K562 treated with DMSO at 1 percent for 4 hours (cell line): ENCODE measurements around the gene DCUN1D1. TPM values are rescaled to one million over a fixed set of nuclear protein-coding genes. Genes with fewer than 3 reads are reported as not detected.

Experiments
- total RNA-seq: library from RNA; unstranded; fragments of 300-600 nt; gene quantifications from 2 replicates; pipeline ENCODE4 v1.2.3, GENCODE V29; 2022; ENCODE audit not compliant: insufficient read depth

DCUN1D1 gene
- 9.8 and 12.9 TPM in 2 replicates for total RNA-seq

DNA sequence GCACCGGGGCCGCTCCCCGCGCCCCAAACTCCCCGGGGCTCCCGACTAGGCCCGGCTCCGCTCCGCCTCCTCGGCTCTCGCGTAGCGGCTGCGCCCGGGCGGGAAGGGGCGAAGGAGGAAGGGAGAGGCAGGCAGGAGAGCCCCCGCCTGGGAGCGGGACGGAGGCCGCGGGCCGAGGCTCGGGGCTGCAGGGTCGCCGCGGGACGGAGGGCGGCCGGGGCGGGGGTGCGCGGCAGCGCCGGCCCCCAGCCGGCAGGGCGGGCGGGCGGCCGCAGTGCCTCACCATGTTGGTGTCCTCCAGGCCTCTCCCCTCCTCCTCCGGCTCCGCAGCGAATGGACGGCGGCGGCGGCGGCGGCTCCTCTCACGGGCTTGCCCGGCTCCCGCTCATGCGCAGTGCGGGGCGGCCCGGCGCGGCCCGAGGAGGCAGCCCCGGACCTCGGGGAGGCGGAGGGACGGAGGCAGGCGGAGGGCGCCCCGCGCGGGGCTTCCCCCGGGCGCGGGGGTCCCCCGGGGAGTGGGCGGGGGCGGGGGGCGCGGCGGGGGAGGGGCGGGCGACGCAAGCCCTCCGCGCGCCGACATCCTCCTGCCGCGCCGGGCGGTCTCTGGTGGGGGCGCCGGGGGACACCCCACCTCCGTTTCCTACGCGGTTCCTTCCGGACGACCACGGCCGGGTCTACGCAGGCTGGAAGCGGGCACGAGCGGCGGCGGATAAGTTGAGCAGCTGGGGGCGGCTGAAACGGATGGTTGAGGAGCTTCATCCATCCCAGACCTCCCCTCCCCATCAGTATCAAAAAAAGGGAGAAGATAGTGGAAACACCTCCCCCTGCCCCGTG is at the start of gene DCUN1D1:
Gene DCUN1D1 (minus strand): TSS at position 335 of the 834 bp plus-strand sequence. CDS start 49 bp downstream, at position 286.

Other genes with a start within 250 kb of the DCUN1D1 start
- gene ATP11B, start 187.0 kb downstream of the DCUN1D1 start, total RNA-seq = 15.7 and 18.4 TPM in 2 replicates
- 12.7 TPM in 2 replicates for gene MCCC1, start 119.0 kb upstream of the DCUN1D1 start, total RNA-seq
- 2.5 and 7.7 TPM in 2 replicates for gene LAMP3, start 182.2 kb upstream of the DCUN1D1 start, total RNA-seq